CD4-positive, alpha-beta T cell treated with Interleukin-6 for 4 hours (primary cell): ENCODE results near the gene TET2.
A peak's percentile ranks its signal among the peaks of the same experiment; 100 is the strongest.

ENCODE experiments used
- DNase-seq: peaks from one replicate; pipeline ENCODE4 v3.0.0-alpha.2; 2020; ENCODE audit warnings: mixed read lengths

TET2 gene

GRCh38 chr4:105146276-105147015 lies at the start of gene TET2:
Gene TET2, plus strand, starts transcription at chr4:105146876. Its CDS starts 87,067 bp downstream, at chr4:105233943.
- DNase-seq = peak; percentile 80

DNA sequence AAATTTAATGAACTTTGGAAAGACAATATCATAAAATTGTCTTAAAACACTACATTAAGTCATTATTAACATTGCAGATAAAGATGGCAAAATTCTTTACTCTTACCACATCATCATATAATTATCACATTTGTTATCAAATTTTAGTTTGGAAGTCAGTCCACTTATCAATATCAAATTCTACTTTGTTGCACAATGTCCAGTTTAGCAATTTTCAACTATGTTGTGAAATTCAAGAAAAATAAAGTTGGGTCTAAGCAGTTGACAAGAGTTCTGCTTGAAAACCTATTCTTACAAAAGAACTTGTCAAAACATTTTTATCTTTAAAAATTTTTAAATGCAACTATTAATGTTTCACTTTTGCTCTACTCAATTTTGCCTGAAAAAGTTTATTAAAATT lies 44.7 kb upstream of the TET2 start:
- no peak for DNase-seq

- no peak for DNase-seq
These were observed 40.2 kb upstream of the TET2 start for GRCh38 chr4:105106426-105106825.

DNA sequence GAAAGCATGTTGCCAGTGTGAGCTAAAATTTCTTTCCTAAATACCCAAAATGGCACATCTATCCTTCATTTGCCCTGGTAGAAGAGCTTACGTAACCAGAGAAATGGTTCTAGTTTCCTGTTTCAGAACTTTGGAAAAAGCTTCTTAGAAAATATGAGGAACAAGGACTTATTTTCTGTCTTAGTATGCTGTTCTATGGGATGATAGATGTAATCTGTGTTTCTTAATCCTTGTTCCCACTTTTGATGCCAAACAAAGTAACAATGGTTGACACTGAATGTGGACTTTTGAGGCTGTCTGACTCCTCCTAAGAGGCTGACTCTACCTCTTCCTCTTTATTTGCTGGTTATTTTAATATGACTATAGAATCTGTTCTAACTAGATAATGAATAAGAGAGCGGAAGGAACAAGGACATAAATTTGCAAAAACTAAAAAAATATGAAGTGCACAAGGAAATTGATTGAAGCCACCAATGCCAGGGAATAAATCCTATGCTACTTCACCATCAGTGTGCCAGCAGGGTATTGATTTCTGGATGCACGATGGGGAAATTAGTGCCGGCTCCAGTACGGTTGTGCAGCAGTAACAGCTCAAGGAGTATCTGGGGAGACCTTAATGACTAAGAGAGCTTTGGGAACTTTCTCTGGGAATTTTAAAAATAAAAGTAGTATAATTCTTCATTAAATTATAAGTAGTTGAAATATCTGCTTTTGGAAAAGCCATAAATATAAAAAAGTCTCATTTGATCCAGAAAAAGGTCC lies 39.4 kb upstream of the TET2 start:
- DNase-seq = no peak

- DNase-seq = no peak
These were observed 37.7 kb upstream of the TET2 start for GRCh38 chr4:105108971-105109370.

DNA sequence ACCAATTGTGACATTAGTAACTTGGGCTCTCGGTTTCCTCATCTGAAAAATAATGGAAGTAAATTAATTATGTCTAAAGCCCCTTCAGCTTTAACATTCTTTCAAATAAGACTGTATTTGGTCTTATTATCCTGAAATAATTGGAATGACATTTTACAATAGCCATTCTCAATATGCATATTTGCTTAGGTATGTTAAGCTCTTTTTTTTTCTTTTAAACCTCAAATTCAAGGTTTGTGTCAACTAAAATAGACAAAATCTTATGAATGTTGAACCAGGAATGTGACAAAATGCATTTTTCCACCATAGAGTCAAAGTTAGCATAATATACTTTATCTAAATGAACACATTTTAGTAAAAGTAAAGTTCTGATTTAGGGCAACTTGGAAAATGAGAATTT lies 34.4 kb upstream of the TET2 start:
- no peak for DNase-seq

DNA sequence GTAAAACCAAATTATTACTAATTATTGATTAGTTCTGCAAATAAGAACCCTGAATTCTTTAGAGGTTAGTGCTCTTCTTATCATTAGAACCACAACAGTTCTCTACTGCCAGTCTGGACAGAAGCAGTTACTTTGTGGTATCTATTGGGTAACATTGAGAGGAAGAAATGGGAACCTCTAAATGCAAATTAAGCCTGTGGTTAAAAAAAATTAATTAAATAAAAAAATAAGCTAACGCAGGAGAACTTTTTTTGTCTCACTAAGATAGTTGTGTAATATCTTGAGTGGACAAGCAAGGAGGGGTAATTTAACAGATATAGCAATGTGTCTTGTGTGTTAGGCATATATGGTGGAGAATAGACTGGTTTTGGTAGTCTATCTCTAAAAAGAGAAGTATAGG lies 32.9 kb upstream of the TET2 start:
- DNase-seq = no peak

GRCh38 chr4:105116616-105117319 lies 29.9 kb upstream of the TET2 start:
- DNase-seq = no peak

GRCh38 chr4:105119356-105119755 lies 27.3 kb upstream of the TET2 start:
- no peak for DNase-seq

DNA sequence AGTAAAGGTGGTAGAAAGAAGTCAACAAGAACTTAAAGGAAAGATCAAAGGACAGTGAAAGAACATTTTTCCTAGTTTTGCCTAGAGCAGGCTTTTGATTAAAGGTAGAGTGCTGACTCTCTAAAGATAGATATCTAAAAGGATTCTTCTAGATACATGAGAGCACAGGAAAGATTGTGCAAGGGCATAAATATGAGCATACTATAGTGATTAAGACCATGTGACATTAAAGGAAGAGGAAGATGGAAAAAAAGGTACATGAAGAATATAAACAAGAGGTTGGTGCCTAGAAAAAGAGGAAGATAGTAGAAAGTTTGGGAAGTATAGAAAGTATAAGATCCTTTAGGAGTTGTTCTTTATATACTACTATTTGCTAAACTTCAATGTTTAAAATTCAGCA lies 26.1 kb upstream of the TET2 start:
- DNase-seq = no peak

DNA sequence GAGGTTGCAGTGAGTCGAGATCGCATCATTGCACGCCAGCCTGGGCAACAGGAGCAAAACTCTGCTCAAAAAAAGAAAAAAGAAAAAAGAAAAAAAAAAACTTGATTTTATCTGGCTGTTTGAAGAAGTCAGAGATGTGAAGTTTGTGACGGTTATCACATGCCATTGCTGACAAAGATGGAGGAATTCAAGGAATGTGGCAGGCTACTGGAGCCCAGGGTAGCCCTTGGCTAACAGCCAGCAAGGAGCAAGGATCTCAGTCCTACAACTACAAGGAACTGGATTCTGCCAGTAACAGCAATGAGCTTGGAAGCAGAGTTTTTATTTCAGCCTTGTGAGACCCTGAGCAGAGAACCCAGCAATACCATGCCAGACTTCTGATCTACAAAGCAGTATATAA lies 24.3 kb upstream of the TET2 start:
- DNase-seq = no peak

DNA sequence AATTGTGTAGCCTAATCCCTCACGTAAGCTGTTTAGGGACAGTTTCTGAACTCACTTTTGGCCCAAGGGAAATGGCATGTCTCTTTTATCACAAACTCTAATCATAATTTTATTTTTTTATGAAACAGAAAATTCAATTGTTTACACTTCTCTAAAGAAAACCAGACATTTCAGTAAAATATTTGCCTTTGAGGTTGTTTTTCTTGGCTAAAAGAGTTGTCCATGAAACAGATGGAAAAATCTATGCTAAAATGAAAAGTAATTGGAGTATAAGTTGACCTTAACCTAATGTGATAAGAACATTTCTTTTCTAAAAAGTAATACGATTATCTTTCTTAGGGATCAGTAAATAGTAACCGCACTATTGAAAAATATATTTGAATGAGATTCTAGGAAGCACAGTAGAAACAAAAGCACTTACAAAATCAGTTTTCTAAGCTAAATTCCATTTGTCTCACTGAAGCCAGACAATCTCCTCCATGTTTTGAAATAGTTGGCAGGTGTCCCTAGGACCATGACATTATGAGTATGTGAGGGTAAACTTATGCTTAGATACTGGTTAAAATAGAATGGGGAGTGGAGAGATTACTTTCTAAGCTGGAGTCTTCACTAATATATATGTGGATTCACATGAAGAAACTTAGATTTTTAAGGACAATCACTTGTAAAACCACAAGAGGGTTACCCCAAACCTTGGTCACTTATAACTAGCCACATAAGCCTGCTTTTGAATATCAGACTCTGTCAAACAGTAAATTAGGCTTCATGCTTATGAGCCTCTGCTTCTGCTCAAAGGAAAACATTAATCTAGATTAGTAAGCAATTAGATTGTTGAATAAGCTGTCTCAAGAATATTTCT lies 20.1 kb upstream of the TET2 start:
- DNase-seq = no peak

- no peak for DNase-seq
These were observed 19.6 kb upstream of the TET2 start for GRCh38 chr4:105127170-105127445.

DNA sequence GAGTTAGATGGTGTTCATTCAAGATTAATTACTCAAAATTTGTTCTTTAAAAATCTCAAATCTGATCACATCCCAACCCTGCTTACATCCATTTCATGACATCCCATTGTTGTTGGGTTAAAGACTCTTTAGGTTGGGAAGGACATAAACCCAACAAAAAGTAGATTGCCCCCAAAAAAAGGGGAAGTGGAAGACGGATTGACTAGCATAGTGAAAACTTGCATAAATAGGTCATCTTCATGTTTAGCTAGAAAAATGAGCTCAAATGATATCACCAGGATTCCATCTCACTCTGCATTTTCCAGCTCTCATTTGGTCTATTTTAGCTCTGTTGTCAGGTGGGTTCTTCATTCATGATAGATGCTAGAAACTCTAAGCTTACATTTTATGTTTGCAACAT lies 18.5 kb upstream of the TET2 start:
- no peak for DNase-seq

GRCh38 chr4:105129286-105130040 lies 17.2 kb upstream of the TET2 start:
- no peak for DNase-seq

- DNase-seq = no peak
These were observed 15.7 kb upstream of the TET2 start for GRCh38 chr4:105130945-105131344.

DNA sequence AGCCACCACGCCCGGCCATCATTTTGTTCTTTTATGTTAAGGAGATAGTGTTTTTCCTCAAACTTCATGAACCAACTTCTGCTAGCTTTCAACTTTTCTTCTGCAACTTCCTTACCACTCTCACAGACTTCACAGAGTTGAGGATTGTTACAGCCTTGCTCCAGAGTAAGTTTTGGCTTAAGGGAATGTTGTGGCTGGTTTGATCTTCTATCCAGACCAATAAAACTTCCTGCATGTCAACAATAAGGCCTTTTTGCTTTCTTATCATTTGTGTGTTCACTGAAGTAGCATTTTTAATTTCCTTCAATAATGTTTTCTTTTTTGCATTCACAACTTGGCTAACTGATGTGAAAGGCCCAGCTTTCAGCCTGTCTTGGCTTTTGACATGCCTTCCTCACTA lies 12.7 kb upstream of the TET2 start:
- DNase-seq = no peak

DNA sequence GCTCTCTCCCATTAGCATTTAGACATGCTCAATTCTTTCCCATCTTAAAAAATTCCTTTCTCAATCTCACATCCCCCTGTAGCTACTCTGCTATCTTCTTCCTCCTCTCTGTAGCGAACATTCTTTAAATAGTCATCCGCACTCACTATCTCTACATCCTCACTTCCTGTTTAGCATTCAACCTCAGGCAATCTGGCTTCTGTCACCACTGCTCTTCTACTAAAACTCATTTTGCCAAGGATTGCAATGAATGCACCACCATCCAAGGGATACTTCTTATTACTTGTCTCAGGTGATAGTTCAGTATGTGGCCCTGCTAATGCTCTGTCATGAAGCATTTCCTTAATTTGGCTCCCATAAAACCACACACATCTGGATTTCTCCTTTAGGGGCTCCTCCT lies 10.9 kb upstream of the TET2 start:
- DNase-seq = no peak

- no peak for DNase-seq
These were observed 9.4 kb upstream of the TET2 start for GRCh38 chr4:105137121-105137875.

DNA sequence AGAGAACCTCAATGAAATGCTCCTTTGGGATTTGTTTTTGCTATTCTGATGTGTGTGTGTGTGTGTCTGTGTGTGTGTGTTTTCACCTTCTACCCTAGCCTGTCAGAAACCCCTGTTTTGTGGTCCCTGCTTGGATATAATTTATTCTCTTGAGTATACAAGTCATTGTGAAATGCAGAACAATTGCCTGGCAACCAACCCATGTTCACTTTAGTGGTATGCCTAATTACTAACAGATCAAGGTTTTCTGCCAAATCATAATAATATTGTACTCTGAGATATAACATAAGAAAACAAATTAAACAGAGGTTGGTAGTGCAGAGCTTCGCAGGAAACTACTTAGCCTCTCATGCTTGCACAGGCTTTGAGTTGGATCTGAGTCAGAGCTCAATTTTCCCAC lies 7.0 kb upstream of the TET2 start:
- no peak for DNase-seq

DNA sequence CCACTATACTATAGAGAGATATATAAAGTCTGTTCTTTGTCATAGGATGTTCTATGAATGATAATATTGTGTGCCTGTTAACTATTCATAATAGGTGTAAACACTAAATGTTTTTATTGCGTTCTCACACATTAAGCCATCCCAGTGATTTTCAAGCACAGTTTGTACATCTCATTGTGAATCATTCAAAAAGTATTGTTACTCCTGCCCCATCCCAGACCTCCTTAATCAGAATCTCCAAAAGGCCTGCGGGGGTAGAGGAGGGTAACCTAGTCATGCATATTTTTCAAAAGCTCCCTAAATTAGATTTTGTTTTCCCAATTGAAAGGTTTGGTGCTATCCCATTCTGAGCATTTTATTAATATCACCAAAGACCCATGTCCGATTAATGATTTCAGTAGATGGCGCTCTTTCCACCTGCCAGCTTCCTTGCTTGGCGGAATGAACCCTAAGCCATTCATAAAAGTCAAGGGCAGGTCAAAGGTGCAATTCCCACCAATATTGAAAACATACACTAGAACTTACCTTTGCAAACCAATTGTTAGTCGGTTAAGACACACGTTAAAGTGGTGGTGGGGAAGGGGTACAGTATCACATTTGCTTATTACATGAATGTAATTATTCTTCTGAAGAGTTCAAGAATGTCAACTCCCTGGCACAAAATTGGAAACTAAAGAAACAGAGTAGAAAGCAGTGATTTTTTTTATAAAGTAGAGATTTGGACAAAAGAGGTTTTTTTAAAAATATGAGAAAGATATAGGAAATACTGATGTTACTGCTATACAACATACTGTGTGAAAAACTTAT lies 5.8 kb upstream of the TET2 start:
- DNase-seq = peak; percentile 54
